Activated CD4-positive, alpha-beta T cell treated with anti-CD3 and anti-CD28 coated beads, Interleukin-10, Interleukin-2, amounts not matched to agents 100 ng/mL and 50 ng/mL, durations not matched to agents 16 hours and 8 hours (primary cell): ENCODE measurements around the gene ZDHHC4.

ENCODE experiments used
- DNase-seq: peaks from one replicate; pipeline ENCODE4 v3.0.0-alpha.2; 2020

Gene ZDHHC4

GRCh38 chr7:6637544-6638229 is 60.4 kb downstream of the ZDHHC4 start:
- peak; percentile 68 for DNase-seq
